SKM-1 treated with dmso at 0.1 percent for 144 hours (cell line): ENCODE results near the gene GDI1.

Experiments used
- DNase-seq: peaks from one replicate; lab custom pipeline; 2025; ENCODE audit not compliant: unreplicated experiment; lab: John Stamatoyannopoulos, UW

The GDI1 gene

DNA sequence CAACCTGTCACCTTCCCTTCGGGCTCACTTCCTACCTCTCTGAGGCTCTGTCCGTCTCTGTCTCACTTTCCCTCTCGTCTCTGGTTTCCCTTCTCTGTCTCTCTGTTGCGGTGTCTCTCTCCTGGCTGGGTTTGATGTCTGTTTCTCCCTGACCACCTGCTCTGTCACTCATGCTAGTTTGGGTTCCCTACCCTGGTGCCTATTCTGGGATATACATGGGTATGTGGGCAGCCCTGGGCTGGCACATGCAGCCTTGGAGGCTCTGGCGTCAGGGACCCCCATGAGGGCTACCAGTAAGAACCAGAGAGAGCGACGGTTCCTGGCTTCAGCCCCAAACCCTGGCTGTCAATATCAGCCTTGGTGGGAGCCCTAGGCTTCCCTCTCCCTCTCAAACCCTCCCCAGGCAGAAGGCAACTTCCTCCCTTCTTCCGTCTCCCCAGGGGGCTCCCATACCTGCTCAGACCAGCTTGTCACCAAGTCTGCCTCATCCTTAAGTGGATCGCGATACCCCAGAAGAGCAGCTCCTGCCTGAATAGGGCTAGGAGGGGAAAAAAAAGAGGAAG lies 28.2 kb upstream of the GDI1 start:
- DNase-seq = no peak

DNA sequence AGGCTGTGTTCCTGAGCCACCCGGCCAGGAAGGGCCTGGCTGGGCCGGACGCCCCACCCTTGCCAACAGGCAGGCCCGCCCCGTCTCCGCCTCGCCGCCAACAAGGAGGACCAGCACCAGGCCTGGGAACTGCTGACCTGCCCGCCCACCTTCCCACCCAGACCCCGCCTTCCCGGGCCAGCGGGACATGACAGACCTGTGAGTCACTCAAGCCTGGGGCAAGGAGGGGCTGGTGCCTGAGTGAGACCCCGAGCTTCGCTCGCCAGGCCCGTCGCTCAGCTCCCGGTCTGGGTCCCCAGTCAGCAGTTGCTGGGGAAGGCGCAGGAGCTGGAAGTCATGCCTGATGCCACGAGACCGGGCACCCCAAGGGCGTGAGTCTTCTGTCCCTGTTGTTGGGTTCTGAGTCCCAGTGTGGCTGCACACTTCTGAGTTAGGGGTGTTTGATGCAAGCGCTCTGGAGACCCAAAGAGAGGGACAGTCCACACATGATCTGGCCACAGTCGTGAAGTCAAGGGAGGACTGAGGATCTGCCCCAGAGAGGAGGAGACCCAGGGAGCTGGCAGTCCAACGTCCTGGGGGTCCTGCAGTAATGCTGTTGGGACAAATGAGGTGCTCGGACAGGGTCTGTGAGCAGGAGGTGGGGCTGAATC lies 27.6 kb upstream of the GDI1 start, which contains the start of gene DNASE1L1:
TSS of gene DNASE1L1 (minus strand) at position 33 of the 650 bp plus-strand sequence. CDS start 3,686 bp downstream, outside the sequence.
- DNase-seq = peak; percentile 62

DNA sequence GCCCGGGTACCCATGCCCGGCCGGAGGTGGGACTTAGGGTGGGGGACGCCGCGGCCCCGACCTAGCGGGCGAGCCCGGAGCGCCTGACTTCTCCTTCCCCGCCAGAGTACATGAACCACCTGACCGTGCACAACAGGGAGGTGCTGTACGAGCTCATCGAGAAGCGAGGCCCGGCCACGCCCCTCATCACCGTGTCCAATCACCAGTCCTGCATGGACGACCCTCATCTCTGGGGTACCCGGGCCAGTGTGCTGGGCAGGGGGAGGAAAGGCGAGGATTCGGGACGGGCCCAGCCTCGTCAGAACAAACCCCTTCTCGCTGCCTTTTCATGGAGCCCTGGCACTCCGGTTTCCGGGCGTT lies 25.0 kb upstream of the GDI1 start:
- DNase-seq = no peak

DNA sequence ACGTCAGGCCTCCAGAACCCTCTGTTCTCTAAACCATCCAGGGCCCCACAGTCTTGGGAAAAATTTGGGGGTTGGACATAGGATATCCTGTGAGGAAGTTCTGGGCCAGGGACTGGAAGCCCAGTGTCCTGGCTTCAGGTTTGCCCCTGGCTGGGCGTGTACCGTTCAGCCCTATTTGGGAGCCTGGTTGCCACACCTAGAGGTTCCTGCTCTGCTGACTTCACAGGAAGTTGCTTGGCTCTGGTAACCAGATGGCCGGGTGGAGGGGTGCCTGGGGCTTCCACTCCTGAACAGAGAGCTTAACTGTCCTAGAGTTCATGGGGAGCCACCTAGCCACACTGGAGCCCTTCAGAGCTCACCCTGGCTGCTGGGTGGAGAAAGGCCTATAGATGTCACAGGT lies 24.5 kb upstream of the GDI1 start:
- DNase-seq = no peak

DNA sequence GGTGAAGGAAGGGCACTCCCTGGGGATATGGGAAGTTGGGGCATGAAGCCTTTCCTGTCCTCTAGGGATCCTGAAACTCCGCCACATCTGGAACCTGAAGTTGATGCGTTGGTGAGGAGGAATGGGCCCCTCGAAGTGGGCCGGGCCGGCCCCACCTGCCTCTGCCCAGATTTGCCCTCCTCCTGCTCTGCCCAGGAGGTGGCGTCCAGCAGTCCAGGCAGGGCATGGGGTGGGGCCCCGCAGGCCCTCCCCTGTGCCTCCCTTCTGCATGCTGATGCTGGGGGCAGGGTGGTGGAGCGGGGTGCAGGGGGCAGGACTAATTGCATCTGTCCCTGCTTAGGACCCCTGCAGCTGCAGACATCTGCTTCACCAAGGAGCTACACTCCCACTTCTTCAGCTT lies 23.8 kb upstream of the GDI1 start:
- no peak for DNase-seq

DNA sequence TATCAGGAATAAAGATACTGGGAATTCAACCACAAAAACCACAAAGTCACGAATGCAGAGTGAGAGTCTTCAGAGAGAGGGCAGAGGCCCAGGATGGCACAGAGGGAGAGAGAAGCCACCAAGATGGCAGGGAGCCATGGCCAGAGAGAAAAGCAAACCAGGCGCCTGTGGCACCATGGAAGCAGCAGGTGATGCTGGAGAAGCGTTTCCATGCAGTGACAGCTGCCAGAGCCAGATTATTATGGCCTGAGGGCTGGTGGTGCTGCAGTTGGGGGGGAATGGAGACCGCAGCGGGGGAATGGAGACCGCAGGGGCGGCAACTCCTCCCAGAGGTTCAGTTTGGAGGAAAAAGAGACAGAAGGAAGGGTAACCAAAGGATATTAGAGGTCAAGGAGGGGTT lies 19.8 kb upstream of the GDI1 start:
- no peak for DNase-seq

DNA sequence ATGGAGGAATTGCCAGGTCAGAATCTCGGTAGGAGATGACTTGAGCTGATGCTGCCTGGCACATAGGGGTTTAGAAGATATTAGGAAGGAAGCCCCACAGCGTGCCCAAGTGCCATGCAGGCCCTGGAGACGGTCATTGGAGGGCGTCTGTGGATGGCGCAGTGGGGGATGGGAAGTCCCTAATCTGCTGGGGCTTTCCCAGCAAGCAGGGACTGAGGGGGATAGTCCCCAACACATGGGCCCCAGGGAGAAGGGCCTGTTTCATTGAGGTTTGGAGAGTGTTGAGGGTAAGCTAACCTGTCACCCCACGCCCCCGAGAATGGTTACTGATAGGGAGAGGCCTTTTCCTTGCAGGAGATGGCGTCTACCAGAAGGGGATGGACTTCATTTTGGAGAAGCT lies 17.8 kb upstream of the GDI1 start:
- no peak for DNase-seq

DNA sequence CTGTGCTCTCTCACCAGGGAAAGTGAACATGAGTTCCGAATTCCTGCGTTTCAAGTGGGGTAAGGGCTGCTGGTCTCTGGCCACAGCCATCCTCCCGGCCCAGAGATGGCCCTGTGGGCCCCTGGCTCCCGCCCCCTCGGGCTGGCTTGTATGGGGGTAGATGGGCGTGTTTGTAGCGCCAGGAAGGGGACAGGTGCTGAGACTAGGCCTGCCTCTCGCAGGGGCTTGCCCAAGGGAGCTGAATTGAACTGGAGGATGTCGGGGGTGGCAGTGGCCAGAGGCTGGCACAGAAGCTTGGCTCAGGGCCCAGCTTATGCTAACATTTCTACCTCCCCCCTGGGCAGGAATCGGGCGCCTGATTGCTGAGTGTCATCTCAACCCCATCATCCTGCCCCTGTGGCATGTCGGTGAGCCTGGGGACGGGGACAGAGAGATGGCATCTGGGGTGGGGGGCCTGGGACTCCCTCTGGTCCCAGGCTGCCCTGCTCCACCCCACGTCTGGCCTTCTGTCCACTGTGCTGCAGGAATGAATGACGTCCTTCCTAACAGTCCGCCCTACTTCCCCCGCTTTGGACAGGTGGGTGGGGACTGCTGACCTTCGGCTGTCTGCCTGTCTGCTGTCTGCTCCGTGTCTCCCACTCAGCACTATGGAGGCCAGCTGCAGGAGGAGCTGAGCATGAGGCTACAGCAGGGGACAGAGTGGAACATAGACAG lies 17.1 kb upstream of the GDI1 start:
- no peak for DNase-seq

DNA sequence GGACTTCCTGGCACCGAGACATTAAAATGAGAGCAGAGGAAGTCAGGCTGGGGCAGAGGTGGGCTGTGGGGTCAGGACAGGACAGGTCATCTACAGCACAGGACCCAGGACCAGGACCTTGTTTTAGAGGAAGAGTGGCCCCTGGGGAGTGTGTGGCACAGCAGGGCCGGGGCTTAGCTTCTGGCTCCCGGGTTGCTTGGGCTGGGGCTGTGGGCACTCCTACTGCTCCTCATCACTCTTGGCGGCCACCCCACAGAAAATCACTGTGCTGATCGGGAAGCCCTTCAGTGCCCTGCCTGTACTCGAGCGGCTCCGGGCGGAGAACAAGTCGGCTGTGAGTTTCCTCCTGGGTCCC lies 16.6 kb upstream of the GDI1 start:
- no peak for DNase-seq

DNA sequence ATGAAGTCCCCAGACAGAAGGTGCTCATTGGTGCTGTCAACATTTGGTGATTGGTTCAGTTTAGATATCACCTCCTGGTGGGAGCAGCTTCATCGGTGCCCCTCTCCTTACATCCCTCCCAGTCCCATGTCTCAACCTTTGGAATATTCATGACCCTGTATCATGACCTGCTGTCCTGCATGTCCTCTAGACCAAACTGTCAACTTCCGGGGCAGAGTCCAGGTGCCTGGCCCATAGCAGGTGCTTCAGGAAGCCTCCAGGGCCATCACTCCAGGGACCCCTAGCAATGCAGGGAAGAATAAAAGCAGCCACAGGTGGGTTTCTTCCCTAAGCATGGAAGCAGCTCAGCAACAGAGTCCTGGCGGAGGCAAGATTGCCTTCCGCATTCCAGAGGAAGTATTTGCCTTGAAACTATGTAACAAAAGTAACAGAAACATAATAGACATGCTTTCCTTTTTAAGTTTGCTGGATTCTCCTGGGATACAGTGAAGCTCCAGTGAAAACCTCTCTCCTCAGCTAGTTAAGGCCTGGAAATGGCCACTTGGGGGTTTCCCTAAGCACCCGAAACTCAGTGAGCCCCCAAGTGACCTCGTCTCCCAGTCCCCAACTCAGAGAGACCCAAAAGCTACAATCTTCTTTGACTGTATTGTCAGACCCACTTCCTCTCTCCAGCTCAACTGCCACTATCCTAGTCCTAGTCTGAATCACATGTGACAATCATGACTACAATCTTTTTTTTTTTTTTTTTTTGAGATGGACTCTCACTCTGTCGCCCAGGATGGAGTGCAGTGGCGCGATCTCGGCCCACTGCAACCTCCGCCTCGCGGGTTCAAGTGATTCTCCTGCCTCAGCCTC lies 9.8 kb upstream of the GDI1 start:
- no peak for DNase-seq

DNA sequence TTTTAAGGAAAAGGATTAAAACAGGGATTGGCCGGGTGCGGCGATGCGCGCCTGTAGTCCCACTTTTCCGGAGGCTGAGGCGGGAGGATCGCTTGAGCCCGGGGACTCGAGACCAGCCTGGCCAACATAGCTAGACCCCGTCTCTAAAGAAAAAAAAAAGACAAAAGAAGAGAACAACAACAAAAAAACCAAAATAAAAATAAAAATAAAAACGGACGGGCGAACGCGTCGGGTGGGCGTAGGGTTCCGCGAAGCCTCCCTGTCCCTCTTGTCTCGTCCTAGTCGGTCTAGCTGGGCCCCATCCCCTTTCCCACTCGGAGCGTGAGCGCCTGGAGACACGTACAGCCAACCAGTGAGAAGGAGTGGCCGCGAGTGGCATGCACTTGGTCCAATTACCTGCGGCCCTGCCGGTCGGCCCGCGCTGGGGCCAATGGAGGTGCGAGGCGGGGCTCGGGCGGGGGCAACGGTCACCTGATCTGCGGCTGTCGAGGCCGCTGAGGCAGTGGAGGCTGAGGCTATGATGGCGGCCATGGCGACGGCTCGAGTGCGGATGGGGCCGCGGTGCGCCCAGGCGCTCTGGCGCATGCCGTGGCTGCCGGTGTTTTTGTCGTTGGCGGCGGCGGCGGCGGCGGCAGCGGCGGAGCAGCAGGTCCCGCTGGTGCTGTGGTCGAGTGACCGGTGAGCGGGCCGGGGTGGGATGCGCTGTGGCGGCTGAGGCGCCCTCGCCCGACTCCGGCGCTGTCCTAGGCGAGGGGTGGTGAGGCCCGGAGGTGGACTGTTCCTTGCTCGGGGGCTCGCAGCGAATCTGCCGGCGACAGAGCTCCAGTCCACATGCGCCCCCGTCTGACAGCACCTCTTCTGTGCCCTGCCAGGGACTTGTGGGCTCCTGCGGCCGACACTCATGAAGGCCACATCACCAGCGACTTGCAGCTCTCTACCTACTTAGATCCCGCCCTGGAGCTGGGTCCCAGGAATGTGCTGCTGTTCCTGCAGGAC lies 8.5 kb upstream of the GDI1 start, which contains the start of gene ATP6AP1:
TSS of gene ATP6AP1 (plus strand) at position 502 of the 996 bp plus-strand sequence. CDS start at position 518, 16 bp downstream.
- peak; percentile 83 for DNase-seq

DNA sequence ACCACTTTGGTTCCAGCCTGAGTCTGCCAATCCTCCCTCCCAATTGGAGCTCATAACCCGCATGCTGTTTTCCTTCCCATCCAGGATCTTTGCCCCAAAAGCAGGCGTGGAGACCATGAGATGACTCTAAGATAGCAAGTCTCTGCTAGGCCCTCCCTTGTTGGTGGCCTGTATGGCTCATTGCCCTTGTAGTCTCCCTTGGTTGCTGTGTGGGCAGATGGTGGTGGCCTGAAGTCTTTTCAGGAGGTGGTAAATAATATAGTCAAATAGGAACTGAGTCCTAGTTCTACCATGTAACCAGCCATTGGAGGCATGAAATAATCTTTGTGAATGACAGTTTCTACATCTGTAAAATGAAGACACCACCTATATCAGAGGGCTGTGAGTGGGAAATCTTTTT lies 7.2 kb upstream of the GDI1 start:
- DNase-seq = no peak

DNA sequence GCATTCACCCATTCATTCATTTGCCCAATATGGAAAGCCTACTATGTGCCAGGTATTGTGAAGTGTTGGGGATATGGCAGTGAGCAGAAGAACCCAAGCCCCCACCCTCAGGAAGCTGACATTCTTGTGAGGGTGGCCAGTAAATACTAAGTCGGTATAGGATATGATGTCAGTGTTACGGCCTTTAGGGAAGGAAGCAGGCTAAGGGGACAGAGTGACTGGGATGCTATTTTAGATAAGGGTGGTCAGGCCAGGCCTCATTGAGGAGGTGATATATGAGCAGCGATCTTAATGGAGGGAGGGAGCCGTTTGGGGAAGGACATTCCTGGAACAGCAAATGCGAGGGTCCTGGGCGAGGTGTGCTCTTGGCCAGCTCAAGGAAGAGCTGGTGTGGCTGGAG lies 6.5 kb upstream of the GDI1 start:
- DNase-seq = peak; percentile 13

DNA sequence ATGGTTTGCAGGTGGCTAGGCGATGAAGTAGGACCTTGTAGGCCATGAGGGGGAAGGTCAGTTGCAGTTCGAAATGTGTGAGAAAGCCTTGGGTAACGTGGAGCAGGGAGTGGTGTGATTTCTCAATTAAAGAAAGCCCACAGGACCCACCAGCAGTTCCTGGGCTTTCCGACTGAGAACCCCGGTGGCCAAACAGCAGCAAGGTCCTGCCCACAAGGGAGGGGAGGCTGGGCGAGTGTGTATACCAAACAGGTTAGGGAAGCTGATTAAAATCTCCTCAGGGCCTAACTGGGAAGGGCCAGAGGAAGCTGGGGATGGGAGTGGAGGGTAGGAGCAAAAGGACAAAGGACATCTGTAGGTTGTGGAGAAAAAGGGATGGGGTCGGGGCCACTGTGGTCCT lies 6.0 kb upstream of the GDI1 start:
- DNase-seq = peak; percentile 36

DNA sequence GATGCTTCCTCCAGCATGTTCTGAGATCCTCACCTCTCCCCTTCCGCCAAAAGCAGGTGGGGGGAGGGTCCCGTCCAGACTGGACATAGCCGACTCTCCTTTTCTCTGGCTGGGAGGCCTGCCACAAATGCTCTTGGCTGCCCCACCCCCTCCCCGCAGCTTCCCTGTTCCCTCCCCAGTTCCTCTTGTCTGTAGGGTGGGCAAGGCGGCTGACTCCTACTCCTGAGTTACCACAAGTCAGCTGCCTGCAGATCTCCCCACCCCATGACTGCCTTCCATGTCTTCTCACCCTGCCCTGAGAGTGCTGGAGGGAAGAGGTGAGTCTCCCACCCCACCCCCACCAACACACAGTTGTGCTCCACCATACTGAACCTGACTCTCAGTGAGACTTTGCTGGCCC lies 5.6 kb upstream of the GDI1 start:
- no peak for DNase-seq

DNA sequence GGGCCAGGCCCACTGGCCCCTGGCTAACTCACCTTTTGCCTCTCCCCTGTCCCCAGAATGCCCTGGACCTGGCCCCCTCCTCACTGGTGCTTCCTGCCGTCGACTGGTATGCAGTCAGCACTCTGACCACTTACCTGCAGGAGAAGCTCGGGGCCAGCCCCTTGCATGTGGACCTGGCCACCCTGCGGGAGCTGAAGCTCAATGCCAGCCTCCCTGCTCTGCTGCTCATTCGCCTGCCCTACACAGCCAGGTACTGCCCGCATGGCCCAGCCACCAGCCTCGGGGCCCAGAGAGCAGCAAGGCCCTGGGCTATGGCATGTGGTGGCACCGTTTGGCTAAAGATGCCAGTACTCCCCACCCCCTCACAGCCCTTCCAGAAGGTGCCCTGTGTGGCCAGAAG lies 4.7 kb upstream of the GDI1 start:
- no peak for DNase-seq

DNA sequence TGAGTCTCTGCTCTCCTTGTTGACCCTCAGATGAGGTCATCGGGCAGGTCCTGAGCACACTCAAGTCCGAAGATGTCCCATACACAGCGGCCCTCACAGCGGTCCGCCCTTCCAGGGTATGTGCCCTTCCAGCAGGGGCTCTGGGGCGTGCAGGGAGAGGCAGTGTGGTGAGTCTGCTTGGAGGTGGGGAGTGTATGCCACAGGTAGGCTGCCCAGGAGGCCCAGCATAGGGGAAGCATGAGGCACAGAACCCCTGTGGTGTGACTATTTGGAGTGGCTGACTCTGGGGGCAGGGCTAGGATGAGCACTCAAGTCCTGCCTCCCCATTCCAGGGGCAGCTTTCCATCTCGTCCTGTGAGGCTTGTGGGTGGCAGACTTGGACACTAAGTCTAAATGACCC lies 3.3 kb upstream of the GDI1 start:
- no peak for DNase-seq

DNA sequence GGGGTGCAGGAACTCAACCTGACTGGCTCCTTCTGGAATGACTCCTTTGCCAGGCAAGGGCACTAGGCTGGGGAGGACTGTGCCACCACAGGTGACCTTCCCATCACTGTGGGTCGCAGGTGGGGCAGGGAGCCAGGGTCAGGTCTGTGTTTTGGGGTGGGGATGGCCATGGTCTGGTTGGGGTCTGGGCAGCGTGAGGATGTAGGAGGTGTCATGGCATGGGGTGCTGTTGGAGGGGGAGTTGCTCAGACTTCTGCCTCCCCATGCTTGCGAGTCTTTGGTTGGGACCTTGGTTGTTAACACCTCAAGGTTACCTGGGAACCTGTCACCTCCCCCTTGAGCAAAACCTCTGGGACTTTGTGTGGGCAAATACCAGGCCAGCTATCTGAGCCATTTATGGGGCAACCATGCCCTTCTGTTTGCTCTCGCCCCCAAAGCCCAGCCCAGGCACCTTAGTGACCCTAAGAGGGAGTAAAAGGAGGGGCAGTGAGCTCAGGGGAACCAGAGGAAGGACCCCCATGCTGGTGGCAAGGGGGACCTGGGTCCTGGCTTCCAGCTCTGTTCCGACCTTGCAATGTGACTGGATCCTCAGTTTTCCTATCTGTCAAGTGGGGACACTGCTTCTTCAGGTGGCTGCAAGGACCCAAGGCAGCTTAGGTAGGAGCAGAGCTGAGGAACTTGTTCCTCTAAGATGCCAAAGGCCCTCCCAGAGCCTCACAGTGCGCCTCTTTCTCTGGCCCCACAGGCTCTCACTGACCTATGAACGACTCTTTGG lies 2.4 kb upstream of the GDI1 start:
- no peak for DNase-seq

DNA sequence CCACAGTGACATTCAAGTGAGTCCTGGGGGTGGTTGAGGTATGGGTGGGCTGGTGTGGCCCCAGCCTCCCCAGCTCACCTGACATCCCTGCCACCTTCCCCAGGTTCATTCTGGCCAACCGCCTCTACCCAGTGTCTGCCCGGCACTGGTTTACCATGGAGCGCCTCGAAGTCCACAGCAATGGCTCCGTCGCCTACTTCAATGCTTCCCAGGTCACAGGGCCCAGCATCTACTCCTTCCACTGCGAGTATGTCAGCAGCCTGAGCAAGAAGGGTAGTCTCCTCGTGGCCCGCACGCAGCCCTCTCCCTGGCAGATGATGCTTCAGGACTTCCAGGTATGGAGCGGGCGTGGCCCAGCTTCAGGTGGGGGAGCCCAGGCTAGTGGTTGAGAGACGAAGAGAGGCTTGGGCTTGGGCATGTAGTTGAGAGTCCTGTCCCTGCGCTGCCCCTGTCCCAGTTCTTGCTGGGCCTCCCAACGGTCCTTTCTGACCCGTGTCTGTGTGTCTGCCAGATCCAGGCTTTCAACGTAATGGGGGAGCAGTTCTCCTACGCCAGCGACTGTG lies 1.7 kb upstream of the GDI1 start:
- DNase-seq = no peak
